ENCODE measurements around the gene THSD7B. TPM values are rescaled to one million over a fixed set of nuclear protein-coding genes. Genes with fewer than 3 reads are reported as not detected.

The THSD7B gene
- total and polyA plus RNA-seq, 2 of the 13 experiments (the other 11 are each of a cell fraction or from before 2014, with no cell fraction given), result 0.02 TPM; not detected in 1

- TF ChIP-seq ZHX2 (IDR thresholded peaks at IDR 0.05; ENCODE audit: low read depth) (no peak), ZHX2 (CRISPR knock-in tag; IDR thresholded peaks at IDR 0.05; ENCODE audit: borderline replicate concordance) (no peak), TBL1XR1 (IDR thresholded peaks at IDR 0.05; ENCODE audit: borderline replicate concordance, low read length, partially characterized antibody) (no peak), PRMT3 (CRISPR knock-in tag; IDR thresholded peaks at IDR 0.05; ENCODE audit: borderline replicate concordance, low read depth) (no peak), BRD4 (CRISPR knock-in tag; IDR thresholded peaks at IDR 0.05) (no peak)
Measured at GRCh38 chr2:137123226-137123625, 357.9 kb downstream of the THSD7B start (continued).

- intact Hi-C loops (cut with micrococcal nuclease; ENCODE audit: unreplicated experiment) (no loop called here), in situ Hi-C loops (cut with HindIII; ENCODE audit: extremely low pct_ligation_motif_present, low pct_unique_long_range_greater_than_20kb) (no loop called here)
- Histone ChIP-seq H3K36me3 (replicated peaks in 1 of 2; ENCODE audit: control insufficient read depth in 1 of 2, insufficient read depth in 2 of 2, low read length in 2 of 2) (no peaks in the 10 kb centered on the region), H3K27ac (ENCODE audit: extremely low read length, insufficient read depth, low read length) (no peak overlapping the region), H2AFZ (ENCODE audit: low read length) (no peak overlapping the region), H3K4me1 (ENCODE audit: insufficient read depth, low read length) (no peaks in the 10 kb centered on the region), H3K27me3 (ENCODE audit: control insufficient read depth in 1 of 2, insufficient read depth in 2 of 2, low read length in 2 of 2) (no peaks in the 10 kb centered on the region), H3K9me3 (ENCODE audit: low read length) (no peaks in the 10 kb centered on the region), H3K9ac (ENCODE audit: insufficient read depth, low read depth, low read length) (no peak overlapping the region), H3K4me3 (replicated peaks in 1 of 3; ENCODE audit: insufficient read depth in 1 of 3, low read depth in 2 of 3, low read length in 3 of 3) (no peak overlapping the region), H3K79me2 (ENCODE audit: insufficient read depth, low read length) (no peaks in the 10 kb centered on the region), H4K20me1 (ENCODE audit: insufficient read depth, low read length) (no peaks in the 10 kb centered on the region), H3K4me2 (ENCODE audit: low read depth, low read length) (no peak overlapping the region)
- DNase-seq (ENCODE audit: low spot score) (no peak), FAIRE-seq (no peak), ATAC-seq (no peak)
- ChIA-PET CTCF (ENCODE audit: low intra/inter-chr PET ratio, low total read pairs) (no interaction called here), POLR2A (no interaction called here)
- no TSS peak for BruUV-seq (replicated peaks)
- WGBS (ENCODE audit: low lambda C conversion rate), result 22% methylated on average over 3 of the region's 3 CpGs
- TF ChIP-seq GMEB2 (CRISPR knock-in tag; IDR thresholded peaks at IDR 0.05; ENCODE audit: low read depth) (no peak), SRSF1 (optimal IDR thresholded peaks at IDR 0.05; ENCODE audit: low read depth, low read length) (no peak), ZNF44 (CRISPR knock-in tag; IDR thresholded peaks at IDR 0.05) (no peak), NR0B2 (CRISPR knock-in tag; IDR thresholded peaks at IDR 0.05) (no peak), ERF (CRISPR knock-in tag; IDR thresholded peaks at IDR 0.05) (no peak), CCAR2 (optimal IDR thresholded peaks at IDR 0.05; ENCODE audit: low read depth, low read length) (no peak), RAD21 (CRISPR knock-in tag; IDR thresholded peaks at IDR 0.05) (no peak), ZNF430 (CRISPR knock-in tag; IDR thresholded peaks at IDR 0.05) (no peak), ZGPAT (CRISPR knock-in tag; IDR thresholded peaks at IDR 0.05) (no peak), ZNF331 (CRISPR knock-in tag; IDR thresholded peaks at IDR 0.05) (no peak)
Measured at GRCh38 chr2:137133225-137133624, 367.9 kb downstream of the THSD7B start.

Data from HepG2 (cell line).